ENCODE measurements around the gene C5orf46. TPM values are rescaled to one million over a fixed set of nuclear protein-coding genes. Genes with fewer than 3 reads are reported as not detected.
"Not testable (repeated sequence)": the region's sequence is repeated elsewhere in the genome, so short reads cannot be mapped to it uniquely, and the experiment has no call there.

C5orf46 gene
- total and polyA plus RNA-seq, 2 of the 13 experiments (the other 11 are each of a cell fraction or from before 2014, with no cell fraction given), result not detected

- H3K27me3 ChIP-seq (ENCODE audit: control insufficient read depth in 1 of 2, insufficient read depth in 2 of 2, low read length in 2 of 2); ATAC-seq; H3K36me3 ChIP-seq (replicated peaks in 1 of 2; ENCODE audit: control insufficient read depth in 1 of 2, insufficient read depth in 2 of 2, low read length in 2 of 2); H4K20me1 ChIP-seq (ENCODE audit: insufficient read depth, low read length); H3K4me3 ChIP-seq (replicated peaks in 1 of 3; ENCODE audit: insufficient read depth in 1 of 3, low read depth in 2 of 3, low read length in 3 of 3); FAIRE-seq; DNase-seq (ENCODE audit: low spot score); CTCF ChIA-PET (ENCODE audit: low intra/inter-chr PET ratio, low total read pairs); in situ Hi-C loops (cut with HindIII; ENCODE audit: extremely low pct_ligation_motif_present, low pct_unique_long_range_greater_than_20kb); H3K9ac ChIP-seq (ENCODE audit: insufficient read depth, low read depth, low read length); intact Hi-C loops (cut with micrococcal nuclease; ENCODE audit: unreplicated experiment); H3K4me1 ChIP-seq (ENCODE audit: insufficient read depth, low read length); BruUV-seq (replicated peaks); H3K9me3 ChIP-seq (ENCODE audit: low read length); H2AFZ ChIP-seq (ENCODE audit: low read length); H3K4me2 ChIP-seq (ENCODE audit: low read depth, low read length); H3K79me2 ChIP-seq (ENCODE audit: insufficient read depth, low read length); H3K27ac ChIP-seq (ENCODE audit: extremely low read length, insufficient read depth, low read length); POLR2A ChIA-PET: not testable (repeated sequence)
- 52% methylated on average over 6 of the region's 6 CpGs for WGBS (ENCODE audit: low lambda C conversion rate)
These were observed 36.4 kb downstream of the C5orf46 start for GRCh38 chr5:147869892-147870291.

- Histone ChIP-seq H3K27me3 (ENCODE audit: control insufficient read depth in 1 of 2, insufficient read depth in 2 of 2, low read length in 2 of 2) (no peaks in the 10 kb centered on the region), H3K4me3 (replicated peaks in 1 of 3; ENCODE audit: insufficient read depth in 1 of 3, low read depth in 2 of 3, low read length in 3 of 3) (no peak overlapping the region), H4K20me1 (ENCODE audit: insufficient read depth, low read length) (no peaks in the 10 kb centered on the region), H3K79me2 (ENCODE audit: insufficient read depth, low read length) (no peaks in the 10 kb centered on the region), H2AFZ (ENCODE audit: low read length) (no peak overlapping the region), H3K4me1 (ENCODE audit: insufficient read depth, low read length) (no peaks in the 10 kb centered on the region), H3K27ac (ENCODE audit: extremely low read length, insufficient read depth, low read length) (no peak overlapping the region), H3K4me2 (ENCODE audit: low read depth, low read length) (no peak overlapping the region), H3K9ac (ENCODE audit: insufficient read depth, low read depth, low read length) (no peak overlapping the region), H3K9me3 (ENCODE audit: low read length) (no peaks in the 10 kb centered on the region), H3K36me3 (replicated peaks in 1 of 2; ENCODE audit: control insufficient read depth in 1 of 2, insufficient read depth in 2 of 2, low read length in 2 of 2) (no peaks in the 10 kb centered on the region)
- DNase-seq (ENCODE audit: low spot score) (no peak), FAIRE-seq (no peak), ATAC-seq (no peak)
- CTCF ChIA-PET (ENCODE audit: low intra/inter-chr PET ratio, low total read pairs), result no interaction called here
- in situ Hi-C loops (cut with HindIII; ENCODE audit: extremely low pct_ligation_motif_present, low pct_unique_long_range_greater_than_20kb) (no loop called here), intact Hi-C loops (cut with micrococcal nuclease; ENCODE audit: unreplicated experiment) (no loop called here)
- no peak for TF ChIP-seq NFE2L2 (IDR thresholded peaks at IDR 0.05; ENCODE audit: low read length)
- no peak for TF ChIP-seq PRDM10 (CRISPR knock-in tag; IDR thresholded peaks at IDR 0.05; ENCODE audit: low read depth)
- no peak for TF ChIP-seq ZBTB14 (CRISPR knock-in tag; IDR thresholded peaks at IDR 0.05)
- no peak for TF ChIP-seq NR2F2 (IDR thresholded peaks at IDR 0.05; ENCODE audit: borderline replicate concordance, low read depth)
- TF ChIP-seq NR3C1 (CRISPR knock-in tag; IDR thresholded peaks at IDR 0.05), result no peak
- BruUV-seq (replicated peaks), result no TSS peak
- 31% methylated on average over 3 of the region's 4 CpGs for WGBS (ENCODE audit: low lambda C conversion rate)
- POLR2A ChIA-PET, result no interaction called here
These were observed 37.2 kb downstream of the C5orf46 start for GRCh38 chr5:147869112-147869511.

All from HepG2 (cell line).